Regular cardiac myocyte (primary cell): ENCODE results near the gene GPR39. TPM values are rescaled to one million over a fixed set of nuclear protein-coding genes. Genes with fewer than 3 reads are reported as not detected.

Source experiments
- total RNA-seq: library from RNA; depleted of rRNA; stranded (reverse); fragments of >200 nt; gene quantifications from 2 replicates; pipeline ENCODE4 v1.2.3, GENCODE V29; 2014

Gene GPR39
- total RNA-seq: 2.3 and 2.8 TPM in 2 replicates

GRCh38 chr2:132416723-132417395 is at the start of gene GPR39:
Gene GPR39 (plus strand): TSS chr2:132416805.

GRCh38 chr2:132669908-132670495 is 253.4 kb downstream of the GPR39 start, which contains the start of gene LYPD1:
Gene LYPD1 (minus strand): TSS chr2:132670205. CDS start chr2:132669932, 273 bp downstream.

